ENCODE measurements around the gene NFYA. TPM values are rescaled to one million over a fixed set of nuclear protein-coding genes. Genes with fewer than 3 reads are reported as not detected.

Gene NFYA
- total RNA-seq, 1 donor from 2014 or later: 40.4 TPM

DNA sequence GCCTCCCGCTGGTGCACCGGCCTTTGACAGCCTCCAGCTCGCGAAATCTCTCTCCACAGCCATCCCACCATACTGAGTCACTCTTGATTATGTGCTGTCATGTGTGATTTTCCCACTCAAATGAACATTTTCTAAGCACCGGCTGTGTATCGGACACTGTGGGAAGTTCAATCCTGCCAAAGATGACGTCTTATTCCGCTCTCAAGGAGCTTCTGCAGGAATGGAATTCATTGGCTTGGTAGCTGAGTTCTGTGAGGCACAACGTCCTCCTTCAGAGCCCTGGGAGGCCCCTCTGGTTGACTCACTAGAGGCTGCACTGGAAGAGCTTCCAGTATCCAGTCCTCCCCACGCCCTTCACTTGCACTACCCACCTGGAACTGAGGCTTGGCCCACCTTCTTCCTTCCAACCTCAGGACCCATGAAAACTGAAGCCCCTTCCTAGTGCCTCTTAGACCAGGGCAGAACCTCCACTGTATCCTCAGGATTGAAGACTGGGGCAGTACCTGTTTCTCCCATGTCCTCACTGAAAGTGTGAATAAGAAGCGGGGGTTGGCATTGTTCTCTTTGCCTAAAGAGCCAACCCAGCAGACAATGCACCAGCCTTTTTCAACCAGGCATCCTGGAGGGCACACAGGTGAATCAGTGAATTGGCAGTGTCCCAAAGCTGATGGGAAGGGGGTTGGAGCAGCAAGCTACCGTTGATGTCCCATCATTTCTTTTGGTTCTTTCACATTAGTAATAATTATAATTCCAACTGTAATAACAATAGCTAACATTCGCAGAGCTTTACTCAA, 35.5 kb upstream of the NFYA start:
- Mint-ChIP-seq H3K36me3 (no peaks in the 10 kb centered on the region), H3K4me1 (ENCODE audit: unreplicated experiment) (peaks cover 24% of the 10 kb centered on the region), H3K4me3 (peak overlapping the region; percentile 6), H3K27me3 (no peaks in the 10 kb centered on the region), H3K27ac (peak overlapping the region; percentile 90), H3K9me3 (no peaks in the 10 kb centered on the region)
- TF ChIP-seq, protein P1, sequence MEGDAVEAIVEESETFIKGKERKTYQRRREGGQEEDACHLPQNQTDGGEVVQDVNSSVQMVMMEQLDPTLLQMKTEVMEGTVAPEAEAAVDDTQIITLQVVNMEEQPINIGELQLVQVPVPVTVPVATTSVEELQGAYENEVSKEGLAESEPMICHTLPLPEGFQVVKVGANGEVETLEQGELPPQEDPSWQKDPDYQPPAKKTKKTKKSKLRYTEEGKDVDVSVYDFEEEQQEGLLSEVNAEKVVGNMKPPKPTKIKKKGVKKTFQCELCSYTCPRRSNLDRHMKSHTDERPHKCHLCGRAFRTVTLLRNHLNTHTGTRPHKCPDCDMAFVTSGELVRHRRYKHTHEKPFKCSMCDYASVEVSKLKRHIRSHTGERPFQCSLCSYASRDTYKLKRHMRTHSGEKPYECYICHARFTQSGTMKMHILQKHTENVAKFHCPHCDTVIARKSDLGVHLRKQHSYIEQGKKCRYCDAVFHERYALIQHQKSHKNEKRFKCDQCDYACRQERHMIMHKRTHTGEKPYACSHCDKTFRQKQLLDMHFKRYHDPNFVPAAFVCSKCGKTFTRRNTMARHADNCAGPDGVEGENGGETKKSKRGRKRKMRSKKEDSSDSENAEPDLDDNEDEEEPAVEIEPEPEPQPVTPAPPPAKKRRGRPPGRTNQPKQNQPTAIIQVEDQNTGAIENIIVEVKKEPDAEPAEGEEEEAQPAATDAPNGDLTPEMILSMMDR (conservative IDR thresholded peaks at IDR 0.05): no peak
- no peak for DNase-seq (ENCODE audit: extremely low spot score, unreplicated experiment)

DNA sequence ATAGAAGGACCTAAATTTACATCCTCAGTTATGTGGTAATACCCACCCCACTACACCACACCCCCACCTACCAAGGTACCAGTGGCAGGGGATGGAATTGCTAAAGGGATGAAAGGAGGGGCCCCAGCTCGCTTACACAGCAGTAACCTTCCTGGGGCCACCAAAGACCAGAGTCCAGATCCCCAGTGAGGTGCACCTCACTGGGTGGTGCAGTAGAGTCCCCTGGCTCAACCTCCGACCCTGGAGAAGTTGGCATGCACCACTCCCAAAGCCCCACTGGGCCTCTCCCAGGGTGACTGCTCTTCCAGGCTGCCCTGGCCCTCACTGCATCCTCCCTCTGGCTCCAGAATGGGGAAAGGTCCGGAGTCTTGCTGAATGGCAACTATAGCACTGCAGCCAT, 34.6 kb upstream of the NFYA start:
- Mint-ChIP-seq H3K4me1 (ENCODE audit: unreplicated experiment) (peaks cover 24% of the 10 kb centered on the region), H3K27ac (no peak overlapping the region), H3K27me3 (no peaks in the 10 kb centered on the region), H3K9me3 (no peaks in the 10 kb centered on the region), H3K36me3 (no peaks in the 10 kb centered on the region), H3K4me3 (no peak overlapping the region)
- no peak for DNase-seq (ENCODE audit: extremely low spot score, unreplicated experiment)
- TF ChIP-seq, protein P1 (conservative IDR thresholded peaks at IDR 0.05): no peak

DNA sequence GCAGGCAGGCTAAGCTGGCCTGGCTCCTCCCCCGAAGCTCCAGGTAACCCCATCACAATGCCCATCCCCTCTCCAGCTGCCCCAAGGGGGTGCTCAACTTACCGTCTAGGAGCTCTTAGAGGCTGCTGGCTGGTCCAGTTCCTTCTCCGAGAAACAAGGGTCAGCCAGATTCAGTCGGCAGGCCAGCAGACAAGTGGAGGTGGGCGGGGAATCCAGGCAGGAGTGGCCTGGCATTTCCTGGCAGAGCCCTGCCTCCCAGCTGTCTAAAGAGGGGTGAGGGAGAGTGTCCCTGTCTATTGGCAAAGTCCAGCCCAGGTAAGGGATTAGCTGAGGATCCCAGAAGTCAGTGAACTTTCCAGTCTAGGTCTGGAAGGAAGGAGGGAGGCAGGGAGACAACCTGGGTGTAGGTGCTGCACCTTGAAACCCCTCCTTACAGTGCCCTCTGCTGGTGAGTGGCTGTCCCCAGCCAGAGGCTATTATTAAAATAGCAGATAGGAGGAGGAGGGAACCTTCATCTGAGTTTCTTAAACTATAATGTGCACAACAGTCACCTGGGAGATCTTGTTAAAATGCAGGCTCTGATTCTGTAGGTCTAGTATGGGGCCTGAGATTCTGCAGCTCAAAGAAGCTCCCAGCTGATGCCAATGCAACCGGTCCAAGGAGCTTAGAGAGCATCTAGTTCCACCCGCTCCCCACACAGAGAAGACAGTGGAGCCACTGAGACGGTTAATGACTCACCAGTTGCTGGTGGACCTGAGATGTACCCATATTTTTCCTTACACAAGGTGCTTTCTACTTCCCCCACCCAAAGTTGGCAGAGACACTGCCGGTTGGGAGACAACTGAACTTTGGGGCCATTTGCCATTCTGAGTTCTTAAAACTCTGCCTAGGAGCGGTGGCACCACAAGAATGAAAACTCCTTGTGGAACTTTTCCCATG, 33.4 kb upstream of the NFYA start, which contains the start of gene UNC5CL:
UNC5CL (minus strand) TSS at position 162 of the 939 bp plus-strand sequence. CDS start 4,147 bp downstream, outside the sequence.
- Mint-ChIP-seq H3K27ac (peak within 1 kb of the TSS; percentile 63), H3K9me3 (no peaks in the 10 kb centered on the region), H3K4me3 (peak within 1 kb of the TSS; percentile 74), H3K36me3 (no peaks in the 10 kb centered on the region), H3K4me1 (ENCODE audit: unreplicated experiment) (peaks cover 24% of the 10 kb centered on the region), H3K27me3 (no peaks in the 10 kb centered on the region)
- DNase-seq (ENCODE audit: extremely low spot score, unreplicated experiment): no peak
- TF ChIP-seq, protein P1 (conservative IDR thresholded peaks at IDR 0.05): peak; percentile 73

DNA sequence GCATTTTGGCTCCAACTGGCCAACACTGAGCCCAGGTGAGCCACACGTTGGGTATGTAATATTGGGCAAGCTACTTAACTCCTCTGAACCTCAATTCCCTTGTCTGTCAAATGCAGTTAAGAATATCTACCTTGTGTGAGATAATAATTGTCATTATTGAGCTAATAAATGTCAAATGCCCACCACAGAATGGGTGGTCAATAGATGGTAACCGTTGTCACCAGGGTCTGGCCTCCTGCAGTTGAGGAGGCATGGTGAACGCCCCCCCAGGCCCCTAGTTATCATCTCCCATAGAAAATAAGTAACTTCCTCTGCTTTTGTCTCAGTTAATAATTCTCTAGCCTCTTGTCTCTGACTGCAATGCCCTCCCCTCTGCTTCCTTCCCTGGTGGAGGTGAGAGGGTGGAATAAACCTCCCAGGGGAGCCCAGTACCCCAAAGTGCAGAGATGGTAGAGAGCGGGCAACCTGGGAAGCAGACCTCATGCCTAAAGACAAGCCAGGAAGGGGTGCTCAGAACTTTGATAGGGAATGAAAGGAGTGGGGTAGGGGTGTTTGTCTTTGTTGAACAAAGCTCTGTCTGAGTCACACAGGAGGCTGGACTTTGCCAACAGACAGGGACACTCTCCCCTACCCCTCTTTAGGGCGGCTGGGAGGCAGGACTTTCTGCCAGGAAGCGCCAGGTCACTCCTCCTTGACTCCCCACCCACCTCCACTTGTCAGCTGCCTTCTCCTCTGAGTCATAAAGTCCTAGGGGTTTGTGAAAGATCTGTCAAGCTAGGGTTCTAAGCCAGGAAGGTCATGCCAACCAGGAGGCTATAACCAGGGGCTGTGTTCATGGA, 32.5 kb upstream of the NFYA start:
- TF ChIP-seq, protein P1 (conservative IDR thresholded peaks at IDR 0.05): no peak
- Mint-ChIP-seq H3K27ac (peak overlapping the region; percentile 63), H3K9me3 (no peaks in the 10 kb centered on the region), H3K27me3 (no peaks in the 10 kb centered on the region), H3K36me3 (no peaks in the 10 kb centered on the region), H3K4me1 (ENCODE audit: unreplicated experiment) (peaks cover 24% of the 10 kb centered on the region), H3K4me3 (peak overlapping the region; percentile 34)
- no peak for DNase-seq (ENCODE audit: extremely low spot score, unreplicated experiment)

DNA sequence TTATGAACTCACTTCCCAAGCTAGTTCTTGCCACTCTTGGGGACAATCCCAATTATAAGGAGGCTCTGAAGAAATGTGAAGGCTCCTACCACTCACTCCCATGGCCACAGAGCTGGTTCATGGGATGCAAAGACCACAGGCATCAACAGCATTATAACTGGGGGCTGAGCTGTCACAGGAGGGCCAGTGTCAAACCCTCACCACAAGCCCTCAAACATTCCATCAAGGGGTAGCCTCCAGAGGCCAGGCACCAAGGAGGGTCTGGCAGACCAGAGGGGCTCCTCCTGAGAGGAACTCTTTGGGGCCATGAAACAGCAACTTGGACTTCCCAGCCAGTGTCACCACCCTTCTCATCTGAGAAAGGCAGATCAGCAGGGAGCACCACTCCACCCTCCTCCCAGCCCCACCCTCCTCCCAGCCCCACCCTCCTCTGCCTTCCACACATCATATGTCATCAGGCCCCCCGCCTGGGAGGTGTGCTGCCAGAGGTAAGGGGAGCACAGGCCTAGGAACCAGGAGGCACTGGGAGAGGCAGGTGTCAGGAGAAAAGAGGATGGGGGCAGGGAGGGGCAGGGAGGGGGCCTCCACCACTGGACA, 31.7 kb upstream of the NFYA start:
- TF ChIP-seq, protein P1 (conservative IDR thresholded peaks at IDR 0.05): no peak
- H3K27me3 Mint-ChIP-seq: no peaks in the 10 kb centered on the region
- H3K4me3 Mint-ChIP-seq: no peak overlapping the region
- peaks cover 24% of the 10 kb centered on the region for H3K4me1 Mint-ChIP-seq (ENCODE audit: unreplicated experiment)
- no peaks in the 10 kb centered on the region for H3K9me3 Mint-ChIP-seq
- H3K36me3 Mint-ChIP-seq: no peaks in the 10 kb centered on the region
- DNase-seq (ENCODE audit: extremely low spot score, unreplicated experiment): no peak
- peak overlapping the region; percentile 63 for H3K27ac Mint-ChIP-seq

Data from type B pancreatic cell (in vitro differentiated cells).